H1 (cell line): ENCODE data around the gene METRNL. TPM values are rescaled to one million over a fixed set of nuclear protein-coding genes. Genes with fewer than 3 reads are reported as not detected.

Experiments used
- CTCF ChIA-PET: fragments of 300-600 bp; sonication (Branson Sonifier 250); formaldehyde crosslinking; loops from one replicate; lab custom pipeline; 2021; ENCODE audit not compliant: partially characterized antibody; lab: Charles Lee
- POLR2A ChIA-PET: fragments of 300-600 bp; sonication (Branson Sonifier 250); formaldehyde crosslinking; loops from one replicate; lab custom pipeline; 2021; ENCODE audit warnings: inconsistent platforms; ENCODE audit not compliant: partially characterized antibody; lab: Charles Lee
- DNase-seq, 2 experiments: peaks; one replicate each; pipeline versions ENCODE4 v3.0.0 to v3.0.0-alpha.2; 2010 to 2022; ENCODE audit warnings: low spot score in 2 of 2, low read depth in 1 of 2, mixed read lengths in 1 of 2
- FAIRE-seq: peaks from 2 replicates; lab custom pipeline; 2011; peaks lifted over from hg19 to GRCh38; lab: Jason Lieb, UNC
- H2AFZ ChIP-seq: 2 replicates; pipeline ENCODE4 v1.8.1; 2012; ENCODE audit warnings: low read length, inconsistent platforms
- H2AK5ac ChIP-seq: 2 replicates; pipeline ENCODE4 v1.6.1; 2013; ENCODE audit warnings: low read depth, low read length
- H2BK120ac ChIP-seq: replicated peaks from 2 replicates; pipeline ENCODE3; 2013; ENCODE audit warnings: low read depth, low read length, inconsistent platforms
- H2BK12ac ChIP-seq: 2 replicates; pipeline ENCODE4 v1.6.1; 2013; ENCODE audit warnings: low read depth, low read length
- H2BK15ac ChIP-seq: 2 replicates; pipeline ENCODE4 v1.6.1; 2013; ENCODE audit warnings: low read length
- H2BK20ac ChIP-seq: 2 replicates; pipeline ENCODE4 v1.6.1; 2013; ENCODE audit warnings: low read length
- H2BK5ac ChIP-seq: 2 replicates; pipeline ENCODE4 v1.6.1; 2013; ENCODE audit warnings: low read depth, low read length
- H3K14ac ChIP-seq: 2 replicates; pipeline ENCODE4 v1.6.1; 2013; ENCODE audit warnings: inconsistent platforms; ENCODE audit not compliant: insufficient read length
- H3K18ac ChIP-seq: 2 replicates; pipeline ENCODE4 v1.6.1; 2013; ENCODE audit warnings: low read length; ENCODE audit errors: extremely low read depth
- H3K23ac ChIP-seq: 2 replicates; pipeline ENCODE4 v1.6.1; 2013; ENCODE audit warnings: inconsistent platforms; ENCODE audit not compliant: insufficient read length
- H3K23me2 ChIP-seq: 2 replicates; pipeline ENCODE4 v1.6.1; 2013; ENCODE audit warnings: low read depth, low read length
- H3K27ac ChIP-seq: 2 replicates; pipeline ENCODE4 v1.6.1; 2011; ENCODE audit warnings: low read depth, low read length, inconsistent platforms
- H3K27me3 ChIP-seq, 4 experiments: replicated peaks in 1 of 4; 1 replicate in 1 of 4; 2 replicates in 3 of 4; pipeline versions ENCODE4 v1.6.1 to v1.8.1; 2011 to 2013; ENCODE audit warnings: low read length in 3 of 4, mild to moderate bottlenecking in 3 of 4, inconsistent platforms in 2 of 4, mixed read lengths in 2 of 4, moderate library complexity in 1 of 4; ENCODE audit not compliant: control insufficient read depth in 3 of 4, insufficient read depth in 3 of 4; ENCODE audit errors: extremely low read depth in 1 of 4
- H3K36me3 ChIP-seq, 4 experiments: 2 replicates each; pipeline versions ENCODE4 v1.6.1 to v1.8.1; 2011 to 2013; ENCODE audit warnings: mild to moderate bottlenecking in 4 of 4, low read length in 3 of 4, moderate library complexity in 2 of 4, control low read depth in 1 of 4, inconsistent platforms in 1 of 4; ENCODE audit not compliant: insufficient read depth in 4 of 4, control insufficient read depth in 2 of 4
- H3K4ac ChIP-seq: replicated peaks from 2 replicates; pipeline ENCODE3; 2013; ENCODE audit warnings: low read length, low read depth, mixed read lengths, inconsistent platforms; ENCODE audit not compliant: insufficient read length
- H3K4me1 ChIP-seq, 4 experiments: replicated peaks in 1 of 4; 1 replicate in 1 of 4; 2 replicates in 3 of 4; pipeline versions ENCODE4 v1.6.1 to v1.8.1; 2011 to 2013; ENCODE audit warnings: low read length in 3 of 4, inconsistent platforms in 2 of 4, mixed read lengths in 1 of 4; ENCODE audit not compliant: insufficient read depth in 4 of 4, control insufficient read depth in 3 of 4
- H3K4me2 ChIP-seq, 2 experiments: 2 replicates each; pipeline versions ENCODE4 v1.6.1 to v1.8.1; 2011 to 2013; ENCODE audit warnings: low read depth in 2 of 2, low read length in 2 of 2, control low read depth in 1 of 2, inconsistent platforms in 1 of 2, mild to moderate bottlenecking in 1 of 2; ENCODE audit not compliant: insufficient read depth in 1 of 2
- H3K4me3 ChIP-seq, 4 experiments: fragments of 200-600, 300-600 bp in 1 of 4; sonication (generic), shearing (Covaris generic), sonication (Bioruptor Twin) in 1 of 4; 2 replicates each; pipeline versions ENCODE4 v1.5.1 to v1.8.1; 2011 to 2016; ENCODE audit warnings: low read length in 4 of 4, low read depth in 3 of 4, control low read depth in 2 of 4, inconsistent platforms in 2 of 4, mild to moderate bottlenecking in 2 of 4, mixed read lengths in 1 of 4, moderate library complexity in 1 of 4; ENCODE audit not compliant: insufficient read depth in 2 of 4; ENCODE audit errors: extremely low read depth in 1 of 4
- H3K56ac ChIP-seq: replicated peaks from 2 replicates; pipeline ENCODE3; 2013; ENCODE audit warnings: low read depth, mild to moderate bottlenecking, mixed read lengths, low read length, inconsistent platforms; ENCODE audit not compliant: insufficient read length
- H3K79me1 ChIP-seq: 2 replicates; pipeline ENCODE4 v1.6.1; 2013; ENCODE audit warnings: low read depth, low read length, control low read depth
- H3K79me2 ChIP-seq, 2 experiments: 2 replicates each; pipeline versions ENCODE4 v1.6.1 to v1.8.1; 2012 to 2013; ENCODE audit warnings: low read length in 2 of 2, mild to moderate bottlenecking in 2 of 2, inconsistent platforms in 1 of 2; ENCODE audit not compliant: insufficient read depth in 2 of 2, control insufficient read depth in 1 of 2
- H3K9ac ChIP-seq, 4 experiments: replicated peaks in 1 of 4; 1 replicate in 1 of 4; 2 replicates in 3 of 4; pipeline versions ENCODE4 v1.6.1 to v1.8.1; 2011 to 2013; ENCODE audit warnings: low read depth in 3 of 4, low read length in 3 of 4, control low read depth in 2 of 4, mild to moderate bottlenecking in 2 of 4, moderate library complexity in 2 of 4, inconsistent platforms in 1 of 4; ENCODE audit errors: extremely low read depth in 1 of 4
- H3K9me3 ChIP-seq, 2 experiments: 2 replicates each; pipeline versions ENCODE4 v1.6.1 to v1.8.1; 2012 to 2013; ENCODE audit warnings: mild to moderate bottlenecking in 2 of 2, moderate library complexity in 2 of 2, control low read depth in 1 of 2, inconsistent platforms in 1 of 2, low read depth in 1 of 2, low read length in 1 of 2, mixed read lengths in 1 of 2; ENCODE audit not compliant: insufficient read depth in 2 of 2
- H4K20me1 ChIP-seq, 2 experiments: replicated peaks in 1 of 2; 2 replicates each; pipeline versions ENCODE3 to v1.8.1; 2011 to 2013; ENCODE audit warnings: inconsistent platforms in 2 of 2, low read length in 2 of 2, mild to moderate bottlenecking in 1 of 2; ENCODE audit not compliant: insufficient read depth in 2 of 2, control insufficient read depth in 1 of 2
- H4K5ac ChIP-seq: 2 replicates; pipeline ENCODE4 v1.6.1; 2013; ENCODE audit warnings: low read length, low read depth, mixed read lengths, inconsistent platforms; ENCODE audit not compliant: insufficient read length
- H4K8ac ChIP-seq: 2 replicates; pipeline ENCODE4 v1.8.0; 2013; ENCODE audit warnings: mild to moderate bottlenecking, moderate library complexity, low read length, inconsistent platforms; ENCODE audit not compliant: insufficient read depth; ENCODE audit errors: extremely low read depth
- H4K91ac ChIP-seq: replicated peaks from 2 replicates; pipeline ENCODE3; 2013; ENCODE audit warnings: low read length, mixed read lengths, inconsistent platforms; ENCODE audit not compliant: insufficient read length
- CHD1 ChIP-seq: IDR thresholded peaks from 2 replicates; pipeline ENCODE4 v1.6.1; 2012; ENCODE audit warnings: low read depth, low read length, improper control_type of control experiment
- FOSL1 ChIP-seq: IDR thresholded peaks from 2 replicates; pipeline ENCODE4 v1.6.1; 2011; ENCODE audit warnings: mild to moderate bottlenecking, low read depth, low read length, moderate library complexity; ENCODE audit not compliant: insufficient read depth
- GABPA ChIP-seq: IDR thresholded peaks from 2 replicates; pipeline ENCODE4 v1.6.1; 2011; ENCODE audit warnings: mild to moderate bottlenecking, low read length, moderate library complexity, borderline replicate concordance; ENCODE audit not compliant: insufficient read depth
- KDM1A ChIP-seq: fragments of 200-600, 300-600 bp; sonication (generic); IDR thresholded peaks from 2 replicates; pipeline ENCODE4 v1.7.1; 2016; ENCODE audit warnings: mild to moderate bottlenecking, low read length, borderline replicate concordance
- KDM4A ChIP-seq: IDR thresholded peaks from one replicate; pipeline ENCODE4 v1.7.1; 2012; ENCODE audit warnings: low read depth, mild to moderate bottlenecking, moderate library complexity, low read length, inconsistent platforms; ENCODE audit not compliant: severe bottlenecking
- KDM5A ChIP-seq: fragments of 200-600 bp; IDR thresholded peaks from 2 replicates; pipeline ENCODE4 v1.7.1; 2012; ENCODE audit warnings: mild to moderate bottlenecking, low read length, inconsistent platforms, mixed read lengths
- POLR2AphosphoS5 ChIP-seq: IDR thresholded peaks from 2 replicates; pipeline ENCODE4 v1.6.1; 2011; ENCODE audit warnings: low read depth, low read length
- RAD21 ChIP-seq, 2 experiments: IDR thresholded peaks in 1 of 2; conservative IDR thresholded peaks in 1 of 2; 2 replicates each; pipeline ENCODE4 v1.6.1; 2011; ENCODE audit warnings: low read depth in 2 of 2, low read length in 2 of 2, improper control_type of control experiment in 1 of 2, inconsistent platforms in 1 of 2, mild to moderate bottlenecking in 1 of 2, moderate library complexity in 1 of 2
- RBBP5 ChIP-seq: IDR thresholded peaks from 2 replicates; pipeline ENCODE4 v1.7.1; 2012; ENCODE audit warnings: low read depth, mild to moderate bottlenecking, inconsistent platforms, low read length, moderate library complexity, borderline replicate concordance
- SAP30 ChIP-seq: fragments of 300-600 bp; sonication (generic); IDR thresholded peaks from 2 replicates; pipeline ENCODE4 v1.7.1; 2012; ENCODE audit warnings: low read length, moderate library complexity, mild to moderate bottlenecking, inconsistent platforms; ENCODE audit not compliant: insufficient read depth, insufficient replicate concordance
- SP1 ChIP-seq: IDR thresholded peaks from 2 replicates; pipeline ENCODE4 v1.6.1; 2011; ENCODE audit warnings: low read depth, low read length
- TEAD4 ChIP-seq: IDR thresholded peaks from 2 replicates; pipeline ENCODE4 v1.6.1; 2012; ENCODE audit warnings: low read depth, low read length, inconsistent platforms, mixed read lengths
- WGBS, 2 experiments: shearing (Covaris generic) in 1 of 2; methylation state at CpG; one replicate each; pipeline versions ENCODE4 v1.1.6 to v1.1.7; 2013 to 2015; ENCODE audit warnings: low lambda C conversion rate in 2 of 2, mixed read lengths in 2 of 2, inconsistent platforms in 1 of 2, low coverage in 1 of 2, missing lambda C conversion rate in 1 of 2; ENCODE audit not compliant: insufficient replicate concordance in 2 of 2, insufficient coverage in 1 of 2, insufficient read length in 1 of 2; ENCODE audit errors: extremely low coverage in 1 of 2, missing lambda C conversion rate in 1 of 2; 5-methylcytosine and 5-hydroxymethylcytosine counted together
- polyA plus RNA-seq, 7 experiments: library from polyadenylated mRNA; depleted of rRNA in 3 of 7; stranded (reverse) in 5 of 7; unstranded in 2 of 7; fragments of >200 nt in 5 of 7; fragments of 200-250 nt in 2 of 7; gene quantifications; 1 replicate in 5 of 7; 2 replicates in 1 of 7; 4 replicates in 1 of 7; pipeline versions ENCODE4 v1.2.1 to v1.2.3, GENCODE V29; 2011 to 2013; ENCODE audit warnings: missing spikeins in 2 of 7, mixed read lengths in 2 of 7
- total RNA-seq: library from RNA; stranded (reverse); fragmentation: NEBNext Ultra II Directional; extraction: Animal tissue kit (Norgen Biotek cat#: 25700); gene quantifications from 2 replicates; pipeline ENCODE4 v1.2.1, GENCODE V29; 2021
- TF ChIP-seq, protein P1 (sequence below): IDR thresholded peaks from 2 replicates; pipeline ENCODE4 v1.6.1; 2011; ENCODE audit warnings: low read depth, mild to moderate bottlenecking, low read length; ENCODE audit not compliant: insufficient read depth

Gene METRNL
- total and polyA plus RNA-seq, 2 of the 8 experiments (the other 6 are each of a cell fraction or from before 2014, with no cell fraction given): 13.9 to 14.2 TPM

DNA sequence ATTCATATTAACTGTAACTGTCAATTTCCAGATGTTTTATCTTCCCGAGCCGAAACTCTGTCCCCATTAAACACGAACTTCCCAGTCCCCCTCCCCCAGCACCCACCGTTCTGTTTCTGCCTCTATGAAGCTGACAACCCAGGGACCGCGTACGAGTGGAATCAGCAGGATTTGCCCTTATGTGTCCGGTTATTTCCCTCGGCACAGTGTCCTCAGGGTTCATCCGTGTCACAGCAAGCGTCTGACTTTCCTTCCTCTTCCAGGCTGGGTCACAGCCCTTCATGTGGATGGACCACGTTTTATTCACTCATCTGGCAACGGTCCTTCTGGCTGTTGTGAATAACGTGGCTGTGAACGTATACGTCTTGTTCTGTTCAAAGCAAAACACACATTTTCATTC is 31.3 kb downstream of the METRNL start:
- H3K4ac ChIP-seq: no peak overlapping the region
- ChIA-PET POLR2A (no interaction called here), CTCF (interaction anchor here (1.4 kb wide), 1 partner anchor 33 kb away, joined by 3 read pairs; no protein-coding TSS in a partner anchor)
- H3K23ac ChIP-seq: no peak overlapping the region
- no peaks in the 10 kb centered on the region; the same call in 1 of the 2 replicates for H3K79me1 ChIP-seq
- peaks cover 12 to 54% of the 10 kb centered on the region in 2 experiments; a peak in 3 of 4 replicates for H3K9me3 ChIP-seq
- no peaks in the 10 kb centered on the region for H3K79me2 ChIP-seq
- H4K8ac ChIP-seq: no peak overlapping the region
- no peak overlapping the region for H3K4me3 ChIP-seq
- H3K4me2 ChIP-seq: no peak overlapping the region
- H3K9ac ChIP-seq: no peak overlapping the region
- H2BK12ac ChIP-seq: no peak overlapping the region
- 84% methylated on average over 15 of the region's 16 CpGs; no CpG with 5 or more reads in 1 of the 2 experiments for WGBS, 2 experiments
- H2AFZ ChIP-seq: no peak overlapping the region
- no peak overlapping the region for H2AK5ac ChIP-seq
- no peak overlapping the region for H2BK120ac ChIP-seq
- DNase-seq: no peak
- no peaks in the 10 kb centered on the region for H3K23me2 ChIP-seq
- 0 out of 7 replicates have a peak, but pooled peaks cover 0 to 2% (median 0%) of the 10 kb centered on the region in 4 experiments for H3K27me3 ChIP-seq
- no peak overlapping the region for H3K14ac ChIP-seq
- peaks cover 0 to 7% (median 0%) of the 10 kb centered on the region in 4 experiments; a peak in 1 of 7 replicates for H3K4me1 ChIP-seq
- H2BK5ac ChIP-seq: no peak overlapping the region
- no peak for FAIRE-seq
- H3K36me3 ChIP-seq: no peaks in the 10 kb centered on the region
- no peak overlapping the region for H4K91ac ChIP-seq
- no peak overlapping the region for H2BK20ac ChIP-seq
- H3K27ac ChIP-seq: no peak overlapping the region
- no peak overlapping the region for H3K18ac ChIP-seq
- no peak overlapping the region for H2BK15ac ChIP-seq
- no peaks in the 10 kb centered on the region for H4K20me1 ChIP-seq
- no peak overlapping the region for H4K5ac ChIP-seq
- H3K56ac ChIP-seq: no peak overlapping the region
- TF ChIP-seq RAD21 (IDR thresholded peaks at IDR 0.05 in 1 of 2, conservative IDR thresholded peaks at IDR 0.05 in 1 of 2; ENCODE audit: low read depth in 2 of 2, low read length in 2 of 2): no peak
- TF ChIP-seq POLR2AphosphoS5: no peak
- no peak for TF ChIP-seq SAP30
- TF ChIP-seq GABPA: no peak
- no peak for TF ChIP-seq KDM5A
- no peak for TF ChIP-seq CHD1
- no peak for TF ChIP-seq SP1
- TF ChIP-seq TEAD4: no peak
- TF ChIP-seq KDM1A: no peak
- TF ChIP-seq KDM4A: no peak
- no peak for TF ChIP-seq RBBP5
- TF ChIP-seq FOSL1: no peak
- TF ChIP-seq, protein P1, sequence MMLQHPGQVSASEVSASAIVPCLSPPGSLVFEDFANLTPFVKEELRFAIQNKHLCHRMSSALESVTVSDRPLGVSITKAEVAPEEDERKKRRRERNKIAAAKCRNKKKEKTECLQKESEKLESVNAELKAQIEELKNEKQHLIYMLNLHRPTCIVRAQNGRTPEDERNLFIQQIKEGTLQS: no peak
